SIG-M5 treated with dmso at 0.1 percent for 504 hours (cell line): ENCODE results near the gene S100PBP.

Experiments
- DNase-seq: peaks from one replicate; lab custom pipeline; 2025; ENCODE audit not compliant: unreplicated experiment; lab: John Stamatoyannopoulos, UW

S100PBP gene

GRCh38 chr1:32825181-32825580, 7.7 kb downstream of the S100PBP start:
- no peak for DNase-seq

- no peak for DNase-seq
Observed at GRCh38 chr1:32828341-32828740, 10.9 kb downstream of the S100PBP start.

- no peak for DNase-seq
Observed at GRCh38 chr1:32830092-32830852, 12.8 kb downstream of the S100PBP start.

GRCh38 chr1:32831878-32832277, 14.4 kb downstream of the S100PBP start:
- no peak for DNase-seq

- DNase-seq = no peak
Observed at GRCh38 chr1:32848354-32849063, 31.1 kb downstream of the S100PBP start.

- DNase-seq = no peak
Observed at GRCh38 chr1:32855861-32856617, 38.6 kb downstream of the S100PBP start.

- DNase-seq = no peak
Observed at GRCh38 chr1:32858136-32858535, 40.7 kb downstream of the S100PBP start.

- no peak for DNase-seq
Observed at GRCh38 chr1:32858791-32859190, 41.3 kb downstream of the S100PBP start.

GRCh38 chr1:32859915-32860314, 42.5 kb downstream of the S100PBP start:
- DNase-seq = no peak

- no peak for DNase-seq
Observed at GRCh38 chr1:32860566-32860965, 43.1 kb downstream of the S100PBP start.

GRCh38 chr1:32861904-32862695, 44.6 kb downstream of the S100PBP start:
- DNase-seq = no peak

GRCh38 chr1:32863218-32863880, 45.9 kb downstream of the S100PBP start:
- DNase-seq = no peak

GRCh38 chr1:32863881-32864245, 46.4 kb downstream of the S100PBP start:
- DNase-seq = no peak

- no peak for DNase-seq
Observed at GRCh38 chr1:32864375-32865019, 47.0 kb downstream of the S100PBP start.

GRCh38 chr1:32865639-32866405, 48.4 kb downstream of the S100PBP start:
- no peak for DNase-seq

GRCh38 chr1:32867151-32867550, 49.7 kb downstream of the S100PBP start:
- DNase-seq = no peak

- no peak for DNase-seq
Observed at GRCh38 chr1:32867671-32868070, 50.2 kb downstream of the S100PBP start.

- DNase-seq = no peak
Observed at GRCh38 chr1:32868085-32868484, 50.6 kb downstream of the S100PBP start.

- no peak for DNase-seq
Observed at GRCh38 chr1:32868806-32869455, 51.5 kb downstream of the S100PBP start.
